NCI-H510A treated with DMSO at 0.1 percent for 48 hours (cell line): Measurements from ENCODE around the gene NUP50.

Source experiments
- DNase-seq: peaks from one replicate; lab custom pipeline; 2025; lab: John Stamatoyannopoulos, UW

Gene NUP50

DNA sequence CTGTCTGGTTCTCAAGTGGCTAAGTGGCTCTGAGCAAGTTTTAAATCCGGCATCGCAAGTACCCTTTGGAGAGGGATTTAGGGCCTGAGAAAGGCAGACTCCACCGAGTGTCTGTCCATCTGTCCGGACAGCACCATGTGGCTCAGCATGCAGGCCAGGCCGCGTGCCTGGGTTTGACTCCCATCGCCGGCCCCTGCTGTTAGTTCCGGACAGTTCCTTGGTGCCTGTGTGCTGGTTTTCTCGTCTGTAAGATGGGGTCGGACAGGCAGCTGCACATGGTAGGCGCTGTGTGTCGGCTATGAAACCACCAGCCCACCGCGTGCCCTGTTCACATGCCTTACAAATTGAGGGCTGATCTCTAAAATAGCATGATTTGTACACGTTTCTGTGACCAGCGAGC is 31.0 kb downstream of the NUP50 start:
- DNase-seq: no peak

DNA sequence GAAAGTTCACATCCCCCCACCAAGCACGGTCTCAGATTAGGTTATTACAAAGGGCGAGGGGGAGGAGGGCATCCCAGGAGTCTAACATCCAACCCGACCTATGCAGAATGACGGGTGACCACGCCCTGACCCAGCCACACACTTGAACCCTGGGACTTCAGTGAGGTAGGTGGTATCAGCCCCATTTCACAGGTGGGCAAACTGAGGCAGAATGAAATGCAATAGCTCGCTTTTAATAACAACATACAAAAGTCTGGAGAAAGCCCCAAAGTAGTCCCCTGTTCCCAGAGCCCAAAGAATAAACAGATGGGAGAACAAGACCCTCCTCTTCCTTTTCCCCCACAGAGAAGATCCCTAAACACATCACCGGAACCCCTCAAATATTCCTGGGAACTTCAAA is 31.9 kb downstream of the NUP50 start:
- DNase-seq: no peak

DNA sequence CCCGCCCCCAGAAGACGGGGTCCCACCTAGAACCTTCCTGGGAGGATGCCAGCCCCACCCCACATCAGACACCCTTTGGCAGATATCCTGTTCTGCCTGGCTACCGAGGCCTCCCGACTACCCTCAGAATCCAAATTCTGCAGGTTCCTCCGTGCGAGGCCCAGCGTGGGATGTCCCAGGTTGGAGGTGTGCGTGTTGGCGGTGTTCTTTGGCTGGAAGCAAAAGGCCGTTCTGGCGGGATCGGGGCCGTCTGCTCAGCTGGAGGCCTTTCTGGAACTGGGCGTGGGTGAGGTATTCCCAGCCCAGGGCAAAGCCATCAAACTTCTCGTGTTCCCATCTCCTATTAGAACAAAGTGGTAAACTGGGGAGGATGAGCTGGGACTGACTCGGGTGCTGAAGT is 32.6 kb downstream of the NUP50 start:
- DNase-seq: no peak

GRCh38 chr22:45196926-45197605 is 33.3 kb downstream of the NUP50 start:
- DNase-seq: no peak

DNA sequence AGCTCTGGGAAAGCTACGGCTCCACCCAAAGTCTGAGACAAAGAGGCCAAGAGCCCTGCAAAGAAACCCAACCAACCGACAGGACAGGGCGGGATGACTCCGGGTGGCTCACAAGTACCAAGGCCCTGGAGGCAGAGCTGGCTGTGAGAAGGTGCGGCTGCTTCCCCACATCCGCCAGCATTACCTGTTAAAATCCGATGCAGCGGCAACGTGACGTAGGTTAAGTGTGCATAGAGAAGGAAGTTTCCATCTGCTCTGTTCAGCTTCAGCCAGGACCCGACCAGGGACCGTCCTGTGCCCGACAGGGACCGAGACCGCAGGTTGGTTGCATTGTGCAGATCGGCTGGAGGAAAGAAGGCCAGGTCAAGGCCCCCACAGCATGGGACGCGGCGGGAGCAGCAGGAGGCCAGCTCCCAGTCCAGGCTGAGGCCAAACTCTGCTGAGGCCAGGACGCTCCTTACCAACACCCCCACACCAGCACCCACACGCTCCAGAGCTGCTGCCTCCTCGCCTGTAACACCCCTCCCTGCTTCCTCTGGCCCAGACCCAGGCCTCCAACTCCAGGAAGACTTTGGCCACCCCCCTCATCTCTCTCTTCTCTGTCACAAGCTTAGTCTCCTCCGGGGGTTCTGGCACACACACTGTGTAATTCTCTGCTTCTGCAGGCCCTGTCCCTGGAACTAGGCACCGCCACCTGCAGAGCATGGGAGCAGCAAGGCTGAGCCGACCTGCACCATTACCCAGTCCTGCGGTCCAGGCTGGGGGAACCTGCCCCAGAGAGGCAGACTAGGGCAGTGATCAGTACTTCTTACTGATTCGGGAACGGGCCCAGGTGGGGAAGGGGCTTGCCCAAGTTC is 34.1 kb downstream of the NUP50 start:
- DNase-seq: no peak

GRCh38 chr22:45198463-45198795 is 34.7 kb downstream of the NUP50 start:
- no peak for DNase-seq

GRCh38 chr22:45199723-45200122 is 36.0 kb downstream of the NUP50 start:
- DNase-seq: no peak

DNA sequence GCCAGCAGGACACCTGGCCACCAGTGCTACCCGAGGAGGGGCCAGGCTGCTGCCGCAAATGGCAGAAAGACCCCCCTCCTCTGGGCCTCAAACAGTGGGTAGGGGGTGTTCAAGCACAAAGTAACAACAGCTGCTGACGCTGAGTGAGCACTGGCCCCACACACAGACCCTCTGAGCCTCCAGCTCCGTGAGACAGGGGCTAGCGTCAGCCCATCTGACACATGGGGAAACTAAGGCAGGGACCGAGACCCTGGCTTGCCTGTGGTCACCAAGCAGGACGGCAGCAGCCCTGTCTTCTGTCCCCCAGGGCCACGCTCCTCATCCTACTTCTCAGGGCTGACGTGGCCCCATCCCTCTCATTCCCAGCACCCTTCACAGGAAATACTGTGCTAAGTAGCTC is 36.5 kb downstream of the NUP50 start:
- no peak for DNase-seq

- no peak for DNase-seq
These were observed 37.3 kb downstream of the NUP50 start for GRCh38 chr22:45200860-45201511.

DNA sequence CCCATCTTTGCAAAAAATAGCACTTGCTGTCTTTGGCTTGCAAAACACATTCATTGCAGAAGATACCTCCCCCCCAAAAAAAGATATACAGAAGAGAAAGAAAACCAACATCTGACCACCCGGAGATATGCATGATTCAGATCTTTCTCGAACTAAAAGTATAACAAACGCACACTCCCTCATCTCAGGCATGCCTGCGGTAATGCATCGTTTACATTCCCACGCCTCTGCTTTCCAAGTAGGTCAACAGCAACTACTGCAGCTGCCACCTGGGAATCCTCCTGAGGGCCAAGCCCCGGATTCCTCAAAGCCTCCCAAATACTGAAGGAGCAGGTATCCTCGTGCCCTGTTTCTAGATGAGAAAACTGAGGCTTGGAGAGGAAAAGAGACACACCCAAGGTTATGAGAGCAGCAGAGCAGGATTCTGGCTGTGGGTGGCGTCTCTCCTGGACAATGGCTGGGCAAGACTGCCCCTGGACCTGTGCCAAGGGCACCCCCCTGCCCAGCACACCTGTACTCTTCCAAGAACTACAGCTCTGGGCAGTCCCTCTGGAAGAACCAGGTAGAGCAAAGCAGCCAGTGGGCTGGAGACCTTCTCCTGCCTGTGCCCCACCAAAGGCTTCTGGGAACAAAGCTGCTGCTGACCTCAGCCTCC is 38.1 kb downstream of the NUP50 start:
- DNase-seq: no peak

GRCh38 chr22:45202333-45203149 is 38.8 kb downstream of the NUP50 start:
- no peak for DNase-seq

DNA sequence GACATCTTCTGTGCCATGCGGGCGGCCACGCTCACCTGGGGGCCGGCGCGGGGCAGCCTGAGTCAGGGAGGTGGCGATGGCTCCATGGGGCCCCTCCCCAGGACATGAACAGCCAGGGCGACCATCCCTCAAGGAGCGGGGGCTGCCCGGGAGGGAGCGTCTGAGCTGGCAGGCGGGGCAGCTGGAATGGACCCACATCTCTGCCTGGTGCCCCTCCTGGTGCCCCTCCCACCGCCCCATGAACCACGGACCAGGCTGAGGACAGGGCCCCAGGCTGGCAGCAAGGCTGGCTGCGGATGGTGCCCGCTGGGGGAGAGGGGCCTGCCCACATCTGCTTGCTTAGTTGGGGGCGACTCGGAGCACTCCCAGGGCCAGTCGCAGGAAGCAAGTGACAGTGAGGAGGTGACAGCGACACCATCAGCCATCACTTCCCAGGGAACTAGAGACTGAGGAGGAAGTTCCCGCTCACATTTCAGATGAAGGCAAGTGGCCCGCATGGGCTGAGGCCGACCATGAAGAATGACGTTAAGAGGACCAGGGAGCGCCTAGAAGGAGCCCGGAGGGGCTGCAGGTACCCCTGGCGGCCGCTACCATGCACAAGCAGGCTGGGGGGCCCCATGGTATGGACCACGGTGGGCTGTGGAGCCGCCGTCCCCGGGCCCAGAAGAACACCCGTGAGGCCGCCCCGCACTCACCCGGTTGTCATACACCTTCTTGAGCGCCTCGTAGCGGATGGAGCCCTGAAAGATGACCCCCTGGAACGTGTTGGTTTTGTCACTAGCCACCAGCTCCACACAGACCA is 39.6 kb downstream of the NUP50 start:
- no peak for DNase-seq

- DNase-seq: no peak
These were observed 40.5 kb downstream of the NUP50 start for GRCh38 chr22:45204241-45204640.

- DNase-seq: no peak
These were observed 41.1 kb downstream of the NUP50 start for GRCh38 chr22:45204819-45205218.

GRCh38 chr22:45205276-45205925 is 41.7 kb downstream of the NUP50 start:
- DNase-seq: no peak

- no peak for DNase-seq
These were observed 42.5 kb downstream of the NUP50 start for GRCh38 chr22:45206233-45206632.

- no peak for DNase-seq
These were observed 43.8 kb downstream of the NUP50 start for GRCh38 chr22:45207533-45207932.

DNA sequence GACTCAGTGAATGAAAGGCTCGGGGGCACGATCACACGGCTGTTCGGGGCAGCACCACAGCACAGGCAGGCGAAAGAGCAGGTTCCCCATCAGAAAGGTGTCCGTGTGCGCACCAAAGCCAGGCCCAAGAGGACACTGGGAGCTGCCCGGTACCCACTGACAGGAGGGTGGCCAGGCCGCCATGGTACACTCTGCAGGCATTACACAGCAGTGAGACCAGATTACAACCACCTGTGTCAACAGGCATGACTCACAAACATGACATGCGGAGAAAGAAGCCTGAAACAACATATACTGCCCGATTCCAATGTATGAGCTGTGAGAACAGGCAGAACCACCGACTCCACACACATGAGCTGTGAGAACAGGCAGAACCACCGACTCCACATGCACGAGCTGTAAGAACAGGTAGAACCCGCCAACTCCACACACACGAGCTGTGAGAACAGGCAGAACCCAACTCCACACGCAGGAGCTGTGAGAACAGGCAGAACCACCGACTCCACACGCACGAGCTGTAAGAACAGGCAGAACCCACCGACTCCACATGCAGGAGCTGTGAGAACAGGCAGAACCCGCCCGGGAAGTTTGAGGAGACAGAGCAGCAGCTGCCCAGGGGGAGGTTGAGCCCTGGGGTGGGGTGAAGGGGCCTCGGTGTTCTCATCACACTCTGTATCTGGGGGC is 44.4 kb downstream of the NUP50 start:
- no peak for DNase-seq

DNA sequence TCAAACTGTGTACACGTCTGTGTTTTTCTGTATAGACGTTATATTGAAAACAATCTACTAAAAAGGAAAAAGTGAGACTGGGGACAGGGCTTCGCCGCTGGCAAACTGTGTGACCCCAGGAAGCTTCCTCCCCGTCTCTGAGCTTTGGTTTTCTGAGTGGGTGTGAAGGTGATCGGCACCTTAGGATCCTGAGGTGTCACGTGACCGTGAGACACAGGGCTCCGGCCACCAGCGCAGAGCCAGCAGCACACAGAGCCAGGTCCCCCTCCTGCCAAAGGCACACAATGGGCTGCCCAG is 44.9 kb downstream of the NUP50 start:
- no peak for DNase-seq
